IMR-90 (cell line): ENCODE measurements around the gene PPM1L. TPM values are rescaled to one million over a fixed set of nuclear protein-coding genes. Genes with fewer than 3 reads are reported as not detected.

Source experiments
- ATAC-seq: fragments of 200-7000 bp; cut with Tn5 transposase; 2 replicates; pipeline ENCODE4 v1.9.1; 2020; ENCODE audit warnings: low read depth, mild to moderate bottlenecking, moderate library complexity
- BruUV-seq: library from RNA; stranded (reverse); fragments of 400-500 nt; replicated peaks from 2 replicates; lab custom pipeline; 2021; lab: Mats Ljungman, UMichigan
- CTCF ChIA-PET: fragments of 300-600 bp; formaldehyde crosslinking; extraction: SDS; loops from one replicate; lab custom pipeline; 2021; ENCODE audit warnings: antibody characterized with exemption; lab: Yijun Ruan, JAX
- POLR2A ChIA-PET: fragments of 300-600 bp; sonication (Branson Sonifier 250); formaldehyde crosslinking; loops from one replicate; lab custom pipeline; 2022; ENCODE audit warnings: antibody characterized with exemption; ENCODE audit not compliant: unreplicated experiment; lab: Charles Lee
- DNase-seq: peaks from one replicate; pipeline ENCODE4 v3.0.0; 2013
- H2AFZ ChIP-seq: replicated peaks from 2 replicates; pipeline ENCODE3; 2013; ENCODE audit warnings: low read length, mild to moderate bottlenecking; ENCODE audit not compliant: poor library complexity
- H2AK5ac ChIP-seq: 2 replicates; pipeline ENCODE4 v1.6.1; 2013; ENCODE audit warnings: low read depth, low read length, inconsistent platforms
- H2AK9ac ChIP-seq: replicated peaks from 2 replicates; pipeline ENCODE3; 2013; ENCODE audit warnings: mild to moderate bottlenecking, low read depth, low read length, moderate library complexity; ENCODE audit not compliant: poor library complexity
- H2BK120ac ChIP-seq: 2 replicates; pipeline ENCODE4 v1.6.1; 2013; ENCODE audit warnings: low read depth, low read length, inconsistent platforms
- H2BK15ac ChIP-seq: 3 replicates; pipeline ENCODE4 v1.6.1; 2013; ENCODE audit warnings: low read depth, low read length, inconsistent platforms
- H2BK20ac ChIP-seq: 2 replicates; pipeline ENCODE4 v1.6.1; 2013; ENCODE audit warnings: low read depth, mild to moderate bottlenecking, inconsistent platforms, low read length, moderate library complexity
- H2BK5ac ChIP-seq: 2 replicates; pipeline ENCODE4 v1.6.1; 2013; ENCODE audit warnings: mild to moderate bottlenecking, low read depth, low read length, inconsistent platforms; ENCODE audit not compliant: poor library complexity, severe bottlenecking
- H3K14ac ChIP-seq: replicated peaks from 2 replicates; pipeline ENCODE4 v1.6.1; 2013; ENCODE audit warnings: low read depth, low read length, inconsistent platforms
- H3K18ac ChIP-seq: 2 replicates; pipeline ENCODE4 v1.6.1; 2013; ENCODE audit warnings: low read depth, low read length, control low read depth
- H3K23ac ChIP-seq: 2 replicates; pipeline ENCODE4 v1.6.1; 2013; ENCODE audit warnings: low read depth, low read length, inconsistent platforms
- H3K27ac ChIP-seq: 2 replicates; pipeline ENCODE4 v1.5.1; 2013; ENCODE audit warnings: mild to moderate bottlenecking, control low read depth, low read length; ENCODE audit not compliant: insufficient read depth
- H3K27me3 ChIP-seq: 2 replicates; pipeline ENCODE4 v1.6.1; 2013; ENCODE audit warnings: low read length; ENCODE audit not compliant: control insufficient read depth, insufficient read depth
- H3K36me3 ChIP-seq: 2 replicates; pipeline ENCODE4 v1.6.1; 2013; ENCODE audit warnings: low read length, mixed read lengths; ENCODE audit not compliant: control insufficient read depth, insufficient read depth
- H3K4ac ChIP-seq: 2 replicates; pipeline ENCODE4 v1.6.1; 2013; ENCODE audit warnings: low read depth, low read length, inconsistent platforms
- H3K4me1 ChIP-seq: 2 replicates; pipeline ENCODE4 v1.6.1; 2013; ENCODE audit warnings: low read length, mixed read lengths; ENCODE audit not compliant: control insufficient read depth, insufficient read depth
- H3K4me2 ChIP-seq: 2 replicates; pipeline ENCODE4 v1.6.1; 2013; ENCODE audit warnings: low read depth, mild to moderate bottlenecking, control low read depth, low read length, moderate library complexity
- H3K4me3 ChIP-seq: 2 replicates; pipeline ENCODE4 v1.5.1; 2013; ENCODE audit warnings: low read depth, mild to moderate bottlenecking, control low read depth, low read length, moderate library complexity; ENCODE audit not compliant: insufficient read depth
- H3K56ac ChIP-seq: 2 replicates; pipeline ENCODE4 v1.6.1; 2013; ENCODE audit warnings: low read length, inconsistent platforms; ENCODE audit not compliant: insufficient read depth; ENCODE audit errors: extremely low read depth
- H3K79me1 ChIP-seq, 2 experiments: 2 replicates each; pipeline ENCODE4 v1.6.1; 2013; ENCODE audit warnings: low read length in 2 of 2, inconsistent platforms in 1 of 2, low read depth in 1 of 2
- H3K9ac ChIP-seq: 2 replicates; pipeline ENCODE4 v1.6.1; 2013; ENCODE audit warnings: low read depth, low read length, control low read depth
- H3K9me1 ChIP-seq: 2 replicates; pipeline ENCODE4 v1.6.1; 2013; ENCODE audit warnings: low read length, inconsistent platforms; ENCODE audit not compliant: insufficient read depth
- H3K9me3 ChIP-seq: 2 replicates; pipeline ENCODE4 v1.6.1; 2013; ENCODE audit warnings: low read length; ENCODE audit not compliant: control insufficient read depth, insufficient read depth
- H4K20me1 ChIP-seq: 2 replicates; pipeline ENCODE4 v1.6.1; 2013; ENCODE audit warnings: low read length, inconsistent platforms; ENCODE audit not compliant: insufficient read depth
- H4K5ac ChIP-seq: 2 replicates; pipeline ENCODE4 v1.6.1; 2013; ENCODE audit warnings: mild to moderate bottlenecking, low read depth, low read length, control low read depth
- H4K8ac ChIP-seq, 2 experiments: 2 replicates each; pipeline ENCODE4 v1.6.1; 2013; ENCODE audit warnings: low read depth in 2 of 2, low read length in 2 of 2, control low read depth in 1 of 2, inconsistent platforms in 1 of 2
- H4K91ac ChIP-seq: 2 replicates; pipeline ENCODE4 v1.6.1; 2013; ENCODE audit warnings: low read depth, low read length, inconsistent platforms; ENCODE audit not compliant: insufficient read depth
- CHD1 ChIP-seq: IDR thresholded peaks from 2 replicates; pipeline ENCODE4 v1.6.1; 2012; ENCODE audit warnings: low read depth, low read length, improper control_type of control experiment
- POLR2A ChIP-seq: IDR thresholded peaks from 2 replicates; pipeline ENCODE4 v1.6.1; 2012; ENCODE audit warnings: mild to moderate bottlenecking, low read depth, low read length
- RAD21 ChIP-seq: IDR thresholded peaks from 2 replicates; pipeline ENCODE4 v1.6.1; 2012; ENCODE audit warnings: low read length, improper control_type of control experiment
- WGBS, 2 experiments: methylation state at CpG; one replicate each; pipeline versions ENCODE4 v1.1.5 to v1.1.7; 2013; ENCODE audit warnings: missing lambda C conversion rate in 2 of 2; ENCODE audit not compliant: insufficient read length in 1 of 2; ENCODE audit errors: extremely low coverage in 2 of 2; 5-methylcytosine and 5-hydroxymethylcytosine counted together
- dilution Hi-C: fragments of 300-500 bp; cut with HindIII; formaldehyde crosslinking; loops from one replicate; pipeline ENCODE4 v1.14.3; 2018; ENCODE audit warnings: low sequenced_read_pairs; ENCODE audit not compliant: unreplicated experiment
- in situ Hi-C: fragments of 300-500 bp; cut with MboI; formaldehyde crosslinking; loops from 3 replicates; pipeline ENCODE4 v1.14.3; 2019; ENCODE audit warnings: low sequenced_read_pairs, inconsistent platforms, mixed read lengths
- intact Hi-C: fragments of 100-400 bp; cut with micrococcal nuclease; formaldehyde crosslinking; loops from 2 replicates; pipeline ENCODE4 v1.10.0; 2022
- polyA plus RNA-seq, 3 experiments: library from polyadenylated mRNA; depleted of rRNA; stranded (reverse); fragments of >200 nt; gene quantifications; 2 replicates each; pipeline ENCODE4 v1.2.3, GENCODE V29; 2012; ENCODE audit warnings: low replicate concordance in 1 of 3
- total RNA-seq: library from RNA; depleted of rRNA; stranded (reverse); fragments of >200 nt; gene quantifications from 2 replicates; pipeline ENCODE4 v1.2.3, GENCODE V29; 2012

The PPM1L gene
- total and polyA plus RNA-seq, 2 of the 4 experiments (the other 2 are of a cell fraction): 0.14 to 0.18 TPM

- Histone ChIP-seq H3K9me1 (no peaks in the 10 kb centered on the region), H4K20me1 (no peaks in the 10 kb centered on the region), H2BK120ac (no peak overlapping the region), H3K14ac (no peak overlapping the region), H4K91ac (no peak overlapping the region), H2AK5ac (no peak overlapping the region), H2BK20ac (no peak overlapping the region), H3K79me1 (no peaks in the 10 kb centered on the region), H3K56ac (no peak overlapping the region), H4K5ac (no peak overlapping the region), H2BK15ac (no peak overlapping the region), H3K4me2 (no peak overlapping the region), H2AK9ac (no peak overlapping the region), H3K36me3 (no peaks in the 10 kb centered on the region), H2AFZ (no peak overlapping the region), H4K8ac (no peak overlapping the region), H3K23ac (no peak overlapping the region), H3K4ac (no peak overlapping the region), H3K27me3 (no peaks in the 10 kb centered on the region), H3K27ac (no peak overlapping the region), H3K9me3 (peaks cover 2% of the 10 kb centered on the region; the same call in 1 of the 2 replicates), H3K9ac (no peak overlapping the region), H3K4me1 (no peaks in the 10 kb centered on the region), H2BK5ac (no peak overlapping the region), H3K4me3 (no peak overlapping the region), H3K18ac (no peak overlapping the region)
- ATAC-seq (no peak), DNase-seq (no peak)
- in situ Hi-C loops: no loop called here
- dilution Hi-C loops: no loop called here
- no TSS peak for BruUV-seq
- ChIA-PET CTCF (no interaction called here), POLR2A (no interaction called here)
- TF ChIP-seq RAD21 (no peak), POLR2A (no peak), CHD1 (no peak)
- WGBS, 2 experiments: no CpG with 5 or more reads among the region's 3 CpGs
- intact Hi-C loops: no loop called here
Observed at GRCh38 chr3:160981217-160981938, 225.3 kb downstream of the PPM1L start.
